Right lobe of liver (tissue), 4 donors: ENCODE measurements around the gene FGD2.

Experiments used
- POLR2A ChIP-seq: fragments of 450-650 bp; IDR thresholded peaks from one replicate; pipeline ENCODE4 v1.6.1; 2017; ENCODE audit warnings: antibody characterized with exemption, mild to moderate bottlenecking
- TF ChIP-seq, protein P1 (sequence below), 4 donors: fragments of 200-600 bp in 3 of 4; fragments of 450-650 bp in 1 of 4; IDR thresholded peaks; one replicate each; pipeline versions ENCODE4 v1.5.1 to v1.8.0; 2016 to 2022; ENCODE audit warnings: antibody characterized with exemption in 4 of 4, mild to moderate bottlenecking in 2 of 4
- donor health status: DM: no; HTN: no; CAD: no.
- donor health status: DM: no; HTN: no; CAD: no.
- donor health status: DM: no; HTN: yes; CAD: no.

DNA sequence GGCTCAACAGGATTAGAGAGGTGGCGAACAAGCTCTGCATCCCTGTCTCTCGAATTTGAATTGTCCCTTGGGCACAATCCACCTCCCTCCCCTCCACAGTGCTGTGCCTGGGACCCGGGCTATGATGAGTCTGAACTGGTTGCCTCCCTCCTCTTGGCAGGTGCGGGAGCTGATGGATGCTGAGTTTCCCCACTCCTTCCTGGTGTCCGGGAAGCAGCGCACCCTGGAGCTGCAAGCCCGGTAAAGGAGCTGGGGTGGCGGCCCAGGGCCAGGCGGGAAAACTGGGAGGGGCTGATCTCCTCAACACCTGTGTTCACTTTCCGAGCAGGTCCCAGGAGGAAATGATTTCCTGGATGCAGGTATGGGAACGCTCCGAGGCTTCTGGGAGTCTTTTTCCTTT, 14.9 kb downstream of the FGD2 start:
- TF ChIP-seq, protein P1, sequence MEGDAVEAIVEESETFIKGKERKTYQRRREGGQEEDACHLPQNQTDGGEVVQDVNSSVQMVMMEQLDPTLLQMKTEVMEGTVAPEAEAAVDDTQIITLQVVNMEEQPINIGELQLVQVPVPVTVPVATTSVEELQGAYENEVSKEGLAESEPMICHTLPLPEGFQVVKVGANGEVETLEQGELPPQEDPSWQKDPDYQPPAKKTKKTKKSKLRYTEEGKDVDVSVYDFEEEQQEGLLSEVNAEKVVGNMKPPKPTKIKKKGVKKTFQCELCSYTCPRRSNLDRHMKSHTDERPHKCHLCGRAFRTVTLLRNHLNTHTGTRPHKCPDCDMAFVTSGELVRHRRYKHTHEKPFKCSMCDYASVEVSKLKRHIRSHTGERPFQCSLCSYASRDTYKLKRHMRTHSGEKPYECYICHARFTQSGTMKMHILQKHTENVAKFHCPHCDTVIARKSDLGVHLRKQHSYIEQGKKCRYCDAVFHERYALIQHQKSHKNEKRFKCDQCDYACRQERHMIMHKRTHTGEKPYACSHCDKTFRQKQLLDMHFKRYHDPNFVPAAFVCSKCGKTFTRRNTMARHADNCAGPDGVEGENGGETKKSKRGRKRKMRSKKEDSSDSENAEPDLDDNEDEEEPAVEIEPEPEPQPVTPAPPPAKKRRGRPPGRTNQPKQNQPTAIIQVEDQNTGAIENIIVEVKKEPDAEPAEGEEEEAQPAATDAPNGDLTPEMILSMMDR (IDR thresholded peaks at IDR 0.05) = no peak
- TF ChIP-seq POLR2A = no peak
